MM.1S (cell line): ENCODE results near the gene NTM.

Experiments
- EZH2phosphoT487 ChIP-seq: fragments of 300-600 bp; sonication (generic); IDR thresholded peaks from 2 replicates; pipeline ENCODE4 v1.6.1; 2018; ENCODE audit warnings: antibody characterized with exemption, low read length
- TF ChIP-seq, protein P1 (sequence below): fragments of 300-600 bp; sonication (generic); IDR thresholded peaks from 2 replicates; pipeline ENCODE4 v1.5.1; 2016; ENCODE audit warnings: antibody characterized with exemption, low read length, mixed read lengths

DNA sequence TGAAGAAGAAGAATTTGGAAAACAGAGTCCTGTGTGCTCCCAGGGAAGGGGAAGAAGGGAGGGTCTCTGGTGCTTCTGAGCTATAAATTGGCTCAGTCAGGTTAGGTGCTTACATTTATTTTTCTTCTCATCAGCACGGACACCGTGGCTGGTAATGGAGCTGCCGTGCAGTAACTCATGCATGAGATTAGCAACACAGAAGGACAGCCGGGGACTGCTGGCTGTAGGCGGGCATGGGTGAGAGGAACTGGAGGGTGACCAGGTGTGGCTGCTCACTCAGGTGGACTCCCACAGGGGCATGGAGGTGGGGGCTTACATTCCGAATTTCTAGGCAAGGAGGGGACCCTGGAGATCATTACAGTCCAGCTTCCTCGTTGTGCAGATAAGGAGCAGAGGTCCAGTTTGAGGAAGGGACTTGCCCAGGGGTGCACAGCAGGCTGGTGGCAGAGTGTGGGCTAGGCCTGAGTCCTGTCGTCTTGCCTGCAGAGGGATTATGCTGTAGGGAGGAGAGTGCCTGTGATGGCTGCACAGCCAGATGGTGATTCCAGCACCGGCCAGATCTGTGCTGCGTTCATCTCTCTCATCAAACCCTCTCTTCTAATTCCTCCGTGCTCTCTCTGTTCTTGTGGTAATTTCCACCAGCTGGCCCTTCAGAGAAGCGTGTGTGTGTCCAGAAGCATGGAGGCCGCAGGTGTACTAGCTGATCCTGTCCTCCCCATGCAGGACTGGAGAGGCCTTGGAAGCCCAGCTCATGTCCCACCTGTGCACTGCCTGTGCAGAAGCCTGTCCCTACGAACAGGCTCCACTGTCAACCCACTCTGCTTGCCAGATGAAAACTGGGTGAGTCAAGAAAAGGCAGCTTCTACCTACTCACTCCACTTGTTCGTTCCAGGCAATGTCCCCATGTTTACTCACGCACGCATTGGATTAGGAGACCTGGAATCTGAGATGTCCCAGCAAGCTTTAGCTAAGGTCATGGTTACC lies 78.9 kb downstream of the NTM start:
- TF ChIP-seq, protein P1, sequence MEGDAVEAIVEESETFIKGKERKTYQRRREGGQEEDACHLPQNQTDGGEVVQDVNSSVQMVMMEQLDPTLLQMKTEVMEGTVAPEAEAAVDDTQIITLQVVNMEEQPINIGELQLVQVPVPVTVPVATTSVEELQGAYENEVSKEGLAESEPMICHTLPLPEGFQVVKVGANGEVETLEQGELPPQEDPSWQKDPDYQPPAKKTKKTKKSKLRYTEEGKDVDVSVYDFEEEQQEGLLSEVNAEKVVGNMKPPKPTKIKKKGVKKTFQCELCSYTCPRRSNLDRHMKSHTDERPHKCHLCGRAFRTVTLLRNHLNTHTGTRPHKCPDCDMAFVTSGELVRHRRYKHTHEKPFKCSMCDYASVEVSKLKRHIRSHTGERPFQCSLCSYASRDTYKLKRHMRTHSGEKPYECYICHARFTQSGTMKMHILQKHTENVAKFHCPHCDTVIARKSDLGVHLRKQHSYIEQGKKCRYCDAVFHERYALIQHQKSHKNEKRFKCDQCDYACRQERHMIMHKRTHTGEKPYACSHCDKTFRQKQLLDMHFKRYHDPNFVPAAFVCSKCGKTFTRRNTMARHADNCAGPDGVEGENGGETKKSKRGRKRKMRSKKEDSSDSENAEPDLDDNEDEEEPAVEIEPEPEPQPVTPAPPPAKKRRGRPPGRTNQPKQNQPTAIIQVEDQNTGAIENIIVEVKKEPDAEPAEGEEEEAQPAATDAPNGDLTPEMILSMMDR, result no peak
- TF ChIP-seq EZH2phosphoT487, result no peak
